ENCODE data around the gene RHD.
"Not testable (repeated sequence)": the region's sequence is repeated elsewhere in the genome, so short reads cannot be mapped to it uniquely, and the experiment has no call there.

DNA sequence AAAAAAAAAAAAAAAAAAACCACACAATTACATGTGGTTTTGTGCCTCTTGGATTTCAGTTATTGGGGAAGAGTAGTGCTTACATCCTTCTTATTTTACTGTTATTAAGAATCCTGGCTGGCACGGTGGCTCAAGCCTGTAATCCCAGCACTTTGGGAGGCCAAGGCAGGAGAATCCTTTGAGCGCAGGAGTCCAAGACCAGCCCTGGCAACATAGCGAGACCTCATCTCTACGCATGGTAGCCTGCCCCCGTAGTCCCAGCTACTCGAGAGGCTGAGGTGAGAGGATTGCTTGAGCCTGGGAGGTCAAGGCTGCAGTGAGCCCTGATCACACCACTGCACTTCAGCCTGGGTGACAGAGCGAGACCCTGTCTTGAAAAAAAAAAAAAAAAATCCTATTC, 36.0 kb upstream of the RHD start:
- TF ChIP-seq, protein P1, sequence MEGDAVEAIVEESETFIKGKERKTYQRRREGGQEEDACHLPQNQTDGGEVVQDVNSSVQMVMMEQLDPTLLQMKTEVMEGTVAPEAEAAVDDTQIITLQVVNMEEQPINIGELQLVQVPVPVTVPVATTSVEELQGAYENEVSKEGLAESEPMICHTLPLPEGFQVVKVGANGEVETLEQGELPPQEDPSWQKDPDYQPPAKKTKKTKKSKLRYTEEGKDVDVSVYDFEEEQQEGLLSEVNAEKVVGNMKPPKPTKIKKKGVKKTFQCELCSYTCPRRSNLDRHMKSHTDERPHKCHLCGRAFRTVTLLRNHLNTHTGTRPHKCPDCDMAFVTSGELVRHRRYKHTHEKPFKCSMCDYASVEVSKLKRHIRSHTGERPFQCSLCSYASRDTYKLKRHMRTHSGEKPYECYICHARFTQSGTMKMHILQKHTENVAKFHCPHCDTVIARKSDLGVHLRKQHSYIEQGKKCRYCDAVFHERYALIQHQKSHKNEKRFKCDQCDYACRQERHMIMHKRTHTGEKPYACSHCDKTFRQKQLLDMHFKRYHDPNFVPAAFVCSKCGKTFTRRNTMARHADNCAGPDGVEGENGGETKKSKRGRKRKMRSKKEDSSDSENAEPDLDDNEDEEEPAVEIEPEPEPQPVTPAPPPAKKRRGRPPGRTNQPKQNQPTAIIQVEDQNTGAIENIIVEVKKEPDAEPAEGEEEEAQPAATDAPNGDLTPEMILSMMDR (IDR thresholded peaks at IDR 0.05): not testable (repeated sequence)
- not testable (repeated sequence) for TF ChIP-seq POLR2A (IDR thresholded peaks at IDR 0.05); POLR2AphosphoS5 (IDR thresholded peaks at IDR 0.05; ENCODE audit: insufficient read depth in 1 of 2, low read depth in 1 of 2)
